ENCODE measurements around the gene ABCB8.
A peak's percentile ranks its signal among the peaks of the same experiment; 100 is the strongest.

ABCB8 gene

GRCh38 chr7:151028131-151028947, at the start of gene ABCB8:
Gene ABCB8, plus strand, starts transcription at chr7:151028450. Its CDS starts 66 bp downstream, at chr7:151028516.
- DNase-seq: peak; percentile 84 to 99 (median 96)

DNA sequence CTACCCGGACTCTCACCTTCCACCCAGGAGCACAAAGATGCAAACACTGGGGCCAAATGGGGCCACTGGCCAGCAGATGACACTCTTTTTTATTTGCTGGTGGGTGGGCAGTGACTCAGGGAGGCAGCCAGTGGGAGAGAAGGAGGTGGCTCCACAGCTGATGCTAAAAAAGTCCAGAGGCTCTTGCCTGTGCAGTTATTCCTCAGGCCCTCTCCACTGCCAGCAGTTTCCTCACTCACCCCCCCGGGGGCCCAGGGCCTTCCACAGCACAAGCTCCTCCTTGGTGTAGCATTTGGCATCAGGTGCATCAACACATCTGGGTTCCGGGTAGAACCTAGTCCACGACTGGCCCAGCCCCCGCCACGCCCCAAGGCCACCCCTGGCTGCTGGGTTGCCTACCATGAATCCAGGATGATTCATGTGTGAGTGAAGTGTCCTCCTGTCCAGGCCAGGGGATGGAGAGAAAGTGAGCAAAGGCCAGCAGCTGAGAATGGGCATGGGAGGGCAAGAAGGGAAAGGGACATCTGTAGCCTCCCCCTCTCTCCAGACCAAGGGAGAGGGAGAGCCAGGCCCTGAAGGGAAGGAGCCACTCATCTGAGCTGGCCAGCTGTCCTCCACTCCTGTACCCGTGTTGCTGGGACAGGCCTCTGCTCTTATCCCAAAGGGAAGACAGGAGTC, 48.4 kb upstream of the ABCB8 start:
- DNase-seq: no peak

GRCh38 chr7:150980663-150981062, 47.6 kb upstream of the ABCB8 start:
- peak in 2 of 56 donors; percentile 19 to 23 for DNase-seq

DNA sequence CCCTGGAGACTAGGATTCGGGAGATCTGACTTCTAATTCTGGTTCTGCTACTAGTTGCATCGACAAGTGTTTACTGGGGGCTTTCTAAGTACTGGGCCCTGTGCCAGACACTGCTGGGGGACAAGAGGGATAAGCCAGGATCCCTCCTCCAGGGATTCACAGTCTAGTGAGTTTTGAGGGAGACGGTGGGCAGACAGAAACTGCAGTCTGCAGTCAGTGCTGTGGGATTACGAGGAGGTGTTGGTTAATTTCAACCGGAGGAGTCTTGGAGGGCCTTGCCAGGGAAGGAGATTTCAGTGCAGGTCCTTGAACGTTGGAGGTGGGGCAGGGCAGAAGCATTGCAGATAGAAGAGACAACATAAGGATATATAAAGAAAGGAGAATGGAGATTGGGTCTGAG, 46.6 kb upstream of the ABCB8 start:
- DNase-seq: no peak

GRCh38 chr7:150982351-150982750, 45.9 kb upstream of the ABCB8 start:
- DNase-seq: peak in 54 of 56 donors; percentile 32 to 94 (median 77)

DNA sequence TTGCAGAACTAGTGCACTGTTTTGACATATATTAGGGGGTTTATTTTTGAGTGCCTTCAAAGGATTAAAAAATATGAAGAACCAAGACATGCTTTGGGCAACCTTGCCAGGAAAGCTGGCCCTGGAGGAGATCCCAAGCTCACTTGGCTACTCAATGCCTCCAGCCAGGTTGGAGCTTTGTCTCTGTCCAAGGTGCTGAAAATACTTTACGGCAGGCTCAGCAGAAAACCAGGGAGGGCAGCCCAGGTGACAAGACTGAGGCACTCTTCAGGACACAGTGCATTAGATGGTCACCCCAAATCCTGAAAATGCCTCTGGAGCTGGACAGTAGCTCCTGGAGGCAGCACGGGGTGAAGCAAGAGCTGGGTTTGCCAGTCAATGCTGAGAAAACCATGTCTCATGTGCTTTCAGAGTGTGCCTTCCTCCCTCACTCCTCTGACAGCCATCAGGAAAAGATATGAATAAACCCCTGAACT, 44.3 kb upstream of the ABCB8 start:
- DNase-seq: peak in 1 of 56 donors; percentile 32

DNA sequence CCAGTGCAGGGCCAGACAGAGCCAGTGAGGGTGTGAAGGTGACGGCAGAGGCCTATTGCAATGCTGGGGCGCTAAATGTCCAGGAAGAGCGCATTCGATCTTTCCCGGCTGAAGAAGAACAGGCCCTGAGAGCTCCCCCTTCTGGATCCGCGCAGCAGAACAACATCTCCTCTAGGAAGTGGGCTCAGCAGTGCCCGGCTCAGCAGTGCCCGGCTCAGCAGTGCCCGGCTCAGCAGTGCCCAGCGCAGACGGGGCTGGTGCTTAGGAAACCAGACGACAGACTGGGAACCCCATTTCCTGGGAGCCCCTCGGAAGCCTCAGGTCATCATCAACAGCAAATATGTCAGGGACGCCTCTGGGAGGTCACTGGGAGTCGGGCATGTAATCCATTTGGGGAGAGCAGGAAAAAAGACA, 42.1 kb upstream of the ABCB8 start:
- peak in 36 of 56 donors; percentile 15 to 81 (median 44) for DNase-seq

- no peak for DNase-seq
Observed at GRCh38 chr7:150986556-150986955, 41.7 kb upstream of the ABCB8 start.

- peak in 39 of 56 donors; percentile 24 to 76 (median 58) for DNase-seq
Observed at GRCh38 chr7:150988230-150989226, 39.7 kb upstream of the ABCB8 start.

DNA sequence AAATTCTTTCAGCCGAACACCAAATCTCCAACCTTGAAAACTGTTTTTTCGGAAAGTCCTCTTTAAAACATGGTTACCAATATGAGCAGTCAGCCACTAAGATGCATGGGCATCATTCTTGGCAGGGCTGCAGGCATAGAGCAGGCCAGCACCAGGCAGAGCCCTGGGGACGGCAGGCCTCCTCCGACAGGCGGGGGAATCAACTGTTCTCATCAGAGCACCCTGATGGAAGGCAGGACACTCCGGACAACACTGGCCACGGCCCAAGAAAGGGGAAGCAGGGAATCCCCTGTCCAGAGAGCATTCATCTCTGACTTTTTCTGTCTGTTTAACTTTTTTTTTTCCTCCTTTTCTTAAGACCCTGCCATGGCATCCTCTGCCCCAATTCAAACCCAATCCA, 38.8 kb upstream of the ABCB8 start:
- no peak for DNase-seq

DNA sequence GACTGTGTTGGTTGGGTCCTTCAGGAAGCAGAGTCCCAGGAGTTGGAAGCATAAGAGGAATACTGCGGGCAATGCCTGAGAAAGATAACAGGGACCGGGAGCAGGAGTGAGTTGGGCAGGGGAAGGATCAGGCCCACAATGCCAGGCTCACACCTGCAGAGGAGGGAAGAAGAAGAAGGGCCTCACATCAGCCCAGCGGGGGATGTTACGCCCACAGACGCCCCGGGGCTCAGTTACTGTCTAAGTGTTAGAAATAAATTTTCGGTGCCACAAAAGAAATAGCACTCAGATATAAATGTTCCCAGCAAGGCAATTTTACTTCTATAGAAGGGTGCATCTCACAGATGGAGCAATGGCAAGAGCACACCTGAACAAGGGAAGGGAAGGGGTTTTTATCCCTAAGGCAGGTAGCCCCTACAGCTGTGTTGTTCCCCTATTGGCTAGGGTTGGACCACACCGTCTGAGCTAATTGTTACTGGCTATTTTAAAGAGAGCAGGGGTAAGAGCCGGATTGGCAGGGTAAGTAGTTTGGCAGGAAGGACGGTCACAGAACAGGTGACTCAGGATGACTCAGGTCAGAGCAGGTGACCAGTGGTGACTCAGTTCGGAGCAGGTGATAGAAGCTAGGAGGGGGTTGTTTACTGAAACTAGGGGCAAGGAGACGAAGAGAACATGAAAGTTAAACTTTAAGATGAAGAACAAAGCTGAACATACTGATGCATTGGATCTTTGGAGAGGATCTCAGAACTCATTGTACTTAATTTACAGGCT, 37.6 kb upstream of the ABCB8 start, which contains the start of gene NOS3:
Gene NOS3 (plus strand): TSS at position 602 of the 771 bp plus-strand sequence. CDS start 2,787 bp downstream, outside the sequence.
- no peak for DNase-seq

DNA sequence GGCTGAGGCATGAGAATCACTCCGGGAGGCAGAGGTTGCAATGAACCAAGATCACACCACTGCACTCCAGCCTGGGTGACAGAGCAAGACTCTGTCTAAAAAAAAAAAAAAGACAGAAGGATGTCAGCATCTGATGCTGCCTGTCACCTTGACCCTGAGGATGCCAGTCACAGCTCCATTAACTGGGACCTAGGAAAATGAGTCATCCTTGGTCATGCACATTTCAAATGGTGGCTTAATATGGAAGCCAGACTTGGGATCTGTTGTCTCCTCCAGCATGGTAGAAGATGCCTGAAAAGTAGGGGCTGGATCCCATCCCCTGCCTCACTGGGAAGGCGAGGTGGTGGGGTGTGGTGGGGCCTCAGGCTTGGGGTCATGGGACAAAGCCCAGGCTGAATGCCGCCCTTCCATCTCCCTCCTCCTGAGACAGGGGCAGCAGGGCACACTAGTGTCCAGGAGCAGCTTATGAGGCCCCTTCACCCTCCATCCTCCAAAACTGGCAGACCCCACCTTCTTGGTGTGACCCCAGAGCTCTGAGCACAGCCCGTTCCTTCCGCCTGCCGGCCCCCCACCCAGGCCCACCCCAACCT, 36.1 kb upstream of the ABCB8 start:
- no peak for DNase-seq

DNA sequence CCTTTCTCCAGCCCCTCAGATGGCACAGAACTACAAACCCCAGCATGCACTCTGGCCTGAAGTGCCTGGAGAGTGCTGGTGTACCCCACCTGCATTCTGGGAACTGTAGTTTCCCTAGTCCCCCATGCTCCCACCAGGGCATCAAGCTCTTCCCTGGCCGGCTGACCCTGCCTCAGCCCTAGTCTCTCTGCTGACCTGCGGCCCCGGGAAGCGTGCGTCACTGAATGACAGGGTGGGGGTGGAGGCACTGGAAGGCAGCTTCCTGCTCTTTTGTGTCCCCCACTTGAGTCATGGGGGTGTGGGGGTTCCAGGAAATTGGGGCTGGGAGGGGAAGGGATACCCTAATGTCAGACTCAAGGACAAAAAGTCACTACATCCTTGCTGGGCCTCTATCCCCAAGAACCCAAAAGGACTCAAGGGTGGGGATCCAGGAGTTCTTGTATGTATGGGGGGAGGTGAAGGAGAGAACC, 35.4 kb upstream of the ABCB8 start:
- peak in 5 of 56 donors; percentile 7 to 29 (median 13) for DNase-seq

GRCh38 chr7:150993511-150993910, 34.7 kb upstream of the ABCB8 start:
- DNase-seq: no peak

DNA sequence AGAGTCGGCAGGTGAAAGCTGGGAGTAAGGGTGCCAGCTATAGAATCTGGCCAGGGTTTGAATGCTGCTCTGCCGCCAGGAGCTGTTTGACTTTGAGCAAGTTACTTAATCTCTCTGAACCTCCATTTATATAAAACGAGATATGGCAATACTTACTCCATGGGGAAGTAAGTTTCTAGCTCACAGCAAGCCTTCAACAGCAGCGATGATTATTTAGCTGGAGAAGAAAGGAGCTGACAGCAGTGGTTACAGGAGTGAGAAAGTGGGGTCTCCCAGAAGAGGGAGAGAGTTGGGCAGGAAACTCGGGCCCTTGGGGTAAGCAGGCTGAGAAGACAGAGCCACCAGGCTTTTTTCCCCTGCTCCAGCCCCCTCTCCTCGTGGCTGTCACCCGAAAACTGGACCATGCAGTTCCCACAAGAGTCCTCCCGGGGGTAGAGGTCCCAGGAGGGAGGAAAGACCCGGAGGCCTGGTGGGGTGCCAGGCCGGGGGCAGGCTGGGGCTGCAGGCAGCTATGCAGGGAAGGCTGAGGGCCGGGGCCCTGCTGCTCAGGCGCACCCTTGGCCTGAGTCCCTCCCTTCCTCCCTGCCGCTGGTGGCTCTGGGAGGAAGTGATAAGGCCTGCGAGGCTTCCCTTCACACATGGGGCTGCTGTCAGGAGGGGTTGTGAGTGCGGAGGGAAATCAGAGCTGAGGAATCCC, 34.0 kb upstream of the ABCB8 start:
- DNase-seq: no peak

DNA sequence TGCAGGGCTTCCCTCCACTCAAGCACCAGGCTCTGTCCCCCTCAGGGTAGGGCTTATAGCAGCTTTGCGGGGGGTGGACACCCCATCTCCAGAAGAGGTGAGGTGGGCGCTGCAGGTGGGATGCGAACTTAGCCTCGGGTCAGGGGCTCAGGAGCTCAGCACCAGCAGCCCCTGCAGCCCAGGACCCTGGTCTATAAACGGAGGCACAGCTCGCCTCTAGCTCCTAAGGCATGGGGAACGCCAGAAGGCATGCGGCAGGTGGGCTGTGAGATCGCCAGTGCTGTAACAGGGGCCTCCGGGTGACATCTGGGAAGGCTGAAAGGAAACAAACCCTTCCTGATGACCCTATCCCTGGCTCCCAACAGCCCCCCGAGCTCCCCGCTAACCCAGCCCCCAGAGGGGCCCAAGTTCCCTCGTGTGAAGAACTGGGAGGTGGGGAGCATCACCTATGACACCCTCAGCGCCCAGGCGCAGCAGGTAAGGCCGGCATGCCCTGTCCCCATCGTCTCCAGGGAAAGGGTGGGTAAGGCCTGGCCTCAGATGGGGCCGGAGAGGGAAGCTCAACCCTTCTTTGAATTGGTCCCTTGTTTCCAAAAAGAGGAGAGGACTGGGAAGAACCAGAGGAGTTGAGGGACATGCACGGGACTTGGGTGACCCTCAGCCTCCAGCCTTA, 33.3 kb upstream of the ABCB8 start:
- DNase-seq: no peak

- no peak for DNase-seq
Observed at GRCh38 chr7:150996376-150997074, 31.7 kb upstream of the ABCB8 start.

GRCh38 chr7:150997075-150997511, 31.2 kb upstream of the ABCB8 start:
- no peak for DNase-seq
